DND-41 (cell line): ENCODE results near the gene DUSP8.

ENCODE experiments used
- ATAC-seq: fragments of 200-7000 bp; cut with Tn5 transposase; 3 replicates; pipeline ENCODE4 v1.9.1; 2021; ENCODE audit warnings: low read depth; ENCODE audit not compliant: insufficient read depth
- DNase-seq: peaks from one replicate; pipeline ENCODE4 v3.0.0-alpha.2; 2020
- H2AFZ ChIP-seq: 2 replicates; pipeline ENCODE4 v1.6.0; 2012; ENCODE audit warnings: low read depth, low read length
- H3K27ac ChIP-seq: 2 replicates; pipeline ENCODE4 v1.5.1; 2012; ENCODE audit warnings: low read length, inconsistent platforms
- H3K27me3 ChIP-seq: fragments of 200-600 bp; sonication (generic); 2 replicates; pipeline ENCODE4 v1.6.0; 2012; ENCODE audit warnings: low read length, mild to moderate bottlenecking, inconsistent platforms; ENCODE audit not compliant: insufficient read depth, poor library complexity
- H3K36me3 ChIP-seq: 2 replicates; pipeline ENCODE4 v1.5.1; 2012; ENCODE audit warnings: low read length, inconsistent platforms; ENCODE audit not compliant: insufficient read depth
- H3K4me1 ChIP-seq: 2 replicates; pipeline ENCODE4 v1.5.1; 2012; ENCODE audit warnings: mild to moderate bottlenecking, low read length; ENCODE audit not compliant: insufficient read depth
- H3K4me2 ChIP-seq: 2 replicates; pipeline ENCODE4 v1.6.0; 2012; ENCODE audit warnings: mild to moderate bottlenecking, moderate library complexity, low read length, inconsistent platforms; ENCODE audit not compliant: insufficient read depth
- H3K4me3 ChIP-seq, 2 experiments: fragments of 200-600 bp in 1 of 2; shearing (Covaris generic) in 1 of 2; 2 replicates each; pipeline ENCODE4 v1.5.1; 2012 to 2016; ENCODE audit warnings: inconsistent platforms in 2 of 2, low read length in 2 of 2, mild to moderate bottlenecking in 2 of 2, low read depth in 1 of 2, moderate library complexity in 1 of 2
- H3K79me2 ChIP-seq: 2 replicates; pipeline ENCODE4 v1.6.0; 2012; ENCODE audit warnings: low read length, inconsistent platforms; ENCODE audit not compliant: insufficient read depth
- H3K9ac ChIP-seq: 2 replicates; pipeline ENCODE4 v1.6.0; 2012; ENCODE audit warnings: low read depth, mild to moderate bottlenecking, inconsistent platforms, low read length, moderate library complexity
- H3K9me3 ChIP-seq: 2 replicates; pipeline ENCODE4 v1.5.1; 2012; ENCODE audit warnings: low read length, moderate library complexity, mild to moderate bottlenecking, inconsistent platforms; ENCODE audit not compliant: insufficient read depth, severe bottlenecking
- H4K20me1 ChIP-seq: 2 replicates; pipeline ENCODE4 v1.6.0; 2012; ENCODE audit warnings: low read length; ENCODE audit not compliant: insufficient read depth
- CTCF ChIP-seq: IDR thresholded peaks from 2 replicates; pipeline ENCODE4 v1.5.1; 2012; ENCODE audit warnings: borderline replicate concordance, low read length, moderate library complexity, mild to moderate bottlenecking; ENCODE audit not compliant: poor library complexity, severe bottlenecking; ENCODE audit errors: extremely low read depth
- EZH2 ChIP-seq: IDR thresholded peaks from 3 replicates; pipeline ENCODE4 v1.6.1; 2012; ENCODE audit warnings: borderline replicate concordance, low read depth, mild to moderate bottlenecking, moderate library complexity, low read length, inconsistent platforms; ENCODE audit not compliant: severe bottlenecking

Gene DUSP8

GRCh38 chr11:1517117-1518005 lies 54.7 kb downstream of the DUSP8 start:
- H3K79me2 ChIP-seq: peaks cover 90% of the 10 kb centered on the region
- no peaks in the 10 kb centered on the region for H3K9me3 ChIP-seq
- H3K4me2 ChIP-seq: no peak overlapping the region
- H3K36me3 ChIP-seq: no peaks in the 10 kb centered on the region
- no peaks in the 10 kb centered on the region for H3K4me1 ChIP-seq
- no peak for TF ChIP-seq EZH2
- TF ChIP-seq CTCF: no peak
- no peak overlapping the region for H3K27ac ChIP-seq
- H3K4me3 ChIP-seq: no peak overlapping the region
- H4K20me1 ChIP-seq: peaks cover 87% of the 10 kb centered on the region
- H2AFZ ChIP-seq: no peak overlapping the region
- H3K9ac ChIP-seq: no peak overlapping the region
- ATAC-seq: no peak
- no peak for DNase-seq
- no peaks in the 10 kb centered on the region for H3K27me3 ChIP-seq

- ATAC-seq: no peak
- H3K27ac ChIP-seq: no peak overlapping the region
- no peak overlapping the region for H3K4me3 ChIP-seq
- no peak overlapping the region for H3K9ac ChIP-seq
- H3K4me1 ChIP-seq: no peaks in the 10 kb centered on the region
- no peaks in the 10 kb centered on the region for H3K27me3 ChIP-seq
- H2AFZ ChIP-seq: no peak overlapping the region
- H3K4me2 ChIP-seq: no peak overlapping the region
- no peaks in the 10 kb centered on the region for H3K36me3 ChIP-seq
- peaks cover 91% of the 10 kb centered on the region for H3K79me2 ChIP-seq
- DNase-seq: no peak
- peaks cover 95% of the 10 kb centered on the region for H4K20me1 ChIP-seq
- H3K9me3 ChIP-seq: no peaks in the 10 kb centered on the region
- TF ChIP-seq CTCF (no peak), EZH2 (no peak)
Observed at GRCh38 chr11:1516273-1517067, 55.6 kb downstream of the DUSP8 start.

- ATAC-seq: peak; percentile 48; the same call in 1 of the 3 replicates
Observed at GRCh38 chr11:1515082-1516060, 56.7 kb downstream of the DUSP8 start.

More at GRCh38 chr11:1515082-1516060, 56.7 kb downstream of the DUSP8 start:
- Histone ChIP-seq H3K4me1 (no peaks in the 10 kb centered on the region), H3K9me3 (no peaks in the 10 kb centered on the region), H3K36me3 (no peaks in the 10 kb centered on the region), H3K9ac (no peak overlapping the region), H3K27ac (no peak overlapping the region), H4K20me1 (peaks cover 92% of the 10 kb centered on the region), H3K4me2 (no peak overlapping the region), H2AFZ (no peak overlapping the region), H3K4me3 (no peak overlapping the region), H3K27me3 (no peaks in the 10 kb centered on the region), H3K79me2 (peaks cover 92% of the 10 kb centered on the region)
- TF ChIP-seq EZH2 (no peak), CTCF (peak; percentile 71)
- DNase-seq: peak; percentile 35
